HepG2 (cell line): Measurements from ENCODE around the gene RNF182. TPM values are rescaled to one million over a fixed set of nuclear protein-coding genes. Genes with fewer than 3 reads are reported as not detected.

Source experiments
- ATAC-seq: fragments of 200-7000 bp; cut with Tn5 transposase; 3 replicates; pipeline ENCODE4 v1.9.1; 2020; ENCODE audit warnings: mild to moderate bottlenecking, moderate library complexity
- BruUV-seq: library from RNA; stranded (reverse); fragments of 400-500 nt; replicated peaks from 2 replicates; lab custom pipeline; 2021; lab: Mats Ljungman, UMichigan
- CTCF ChIA-PET: fragments of 300-600 bp; formaldehyde crosslinking; extraction: SDS; loops from one replicate; lab custom pipeline; 2021; ENCODE audit warnings: low total read pairs, inconsistent platforms, low intra/inter-chr PET ratio; lab: Yijun Ruan, JAX
- POLR2A ChIA-PET: fragments of 350-600 bp; sonication (Branson Sonifier 250); formaldehyde crosslinking; loops from one replicate; lab custom pipeline; 2020; ENCODE audit warnings: antibody characterized with exemption, inconsistent platforms; lab: Yijun Ruan, JAX
- DNase-seq: peaks from one replicate; pipeline ENCODE4 v3.0.0-alpha.2; 2015; ENCODE audit warnings: low spot score
- FAIRE-seq: peaks from 3 replicates; lab custom pipeline; 2011; peaks lifted over from hg19 to GRCh38; lab: Jason Lieb, UNC
- H2AFZ ChIP-seq: one replicate; pipeline ENCODE4 v1.6.1; 2011; ENCODE audit warnings: low read length, inconsistent platforms
- H3K27ac ChIP-seq: fragments of 300-600 bp; 3 replicates; pipeline ENCODE4 v1.8.0; 2011; ENCODE audit warnings: mixed run types, mild to moderate bottlenecking, mixed read lengths, low read length, inconsistent platforms; ENCODE audit not compliant: insufficient read depth; ENCODE audit errors: extremely low read length
- H3K27me3 ChIP-seq, 2 experiments: fragments of 200-600 bp in 1 of 2; 2 replicates in 1 of 2; 3 replicates in 1 of 2; pipeline versions ENCODE4 v1.6.0 to v1.8.0; 2011; ENCODE audit warnings: low read length in 2 of 2, mild to moderate bottlenecking in 2 of 2, moderate library complexity in 2 of 2, inconsistent platforms in 1 of 2; ENCODE audit not compliant: insufficient read depth in 2 of 2, control insufficient read depth in 1 of 2
- H3K36me3 ChIP-seq, 2 experiments: fragments of 200-600 bp in 1 of 2; replicated peaks in 1 of 2; 2 replicates in 1 of 2; 3 replicates in 1 of 2; pipeline versions ENCODE4 v1.5.1 to v1.8.0; 2011; ENCODE audit warnings: low read length in 2 of 2, inconsistent platforms in 1 of 2; ENCODE audit not compliant: insufficient read depth in 2 of 2, control insufficient read depth in 1 of 2
- H3K4me1 ChIP-seq: 2 replicates; pipeline ENCODE4 v1.5.1; 2012; ENCODE audit warnings: low read length, inconsistent platforms; ENCODE audit not compliant: insufficient read depth
- H3K4me2 ChIP-seq: 2 replicates; pipeline ENCODE4 v1.6.0; 2011; ENCODE audit warnings: low read depth, low read length, inconsistent platforms
- H3K4me3 ChIP-seq, 3 experiments: fragments of 200-600 bp in 1 of 3; sonication (generic), shearing (Covaris generic) in 1 of 3; replicated peaks in 1 of 3; 2 replicates each; pipeline ENCODE4 v1.5.1; 2011 to 2016; ENCODE audit warnings: low read length in 3 of 3, inconsistent platforms in 2 of 3, low read depth in 2 of 3, mild to moderate bottlenecking in 2 of 3, control low read depth in 1 of 3, mixed read lengths in 1 of 3; ENCODE audit not compliant: insufficient read depth in 1 of 3
- H3K79me2 ChIP-seq: one replicate; pipeline ENCODE4 v1.6.1; 2011; ENCODE audit warnings: low read length, inconsistent platforms; ENCODE audit not compliant: insufficient read depth
- H3K9ac ChIP-seq: 2 replicates; pipeline ENCODE4 v1.6.0; 2011; ENCODE audit warnings: mild to moderate bottlenecking, low read depth, low read length, inconsistent platforms; ENCODE audit not compliant: insufficient read depth
- H3K9me3 ChIP-seq: 2 replicates; pipeline ENCODE4 v1.5.1; 2012; ENCODE audit warnings: mild to moderate bottlenecking, low read length
- H4K20me1 ChIP-seq: 2 replicates; pipeline ENCODE4 v1.6.0; 2011; ENCODE audit warnings: inconsistent platforms, mild to moderate bottlenecking, low read length, moderate library complexity; ENCODE audit not compliant: insufficient read depth
- BRCA1 ChIP-seq: sonication (generic); formaldehyde crosslinking; IDR thresholded peaks from 2 replicates; pipeline ENCODE4 v1.4.0; 2020; ENCODE audit warnings: missing genetic modification reagents
- GABPB1 ChIP-seq: IDR thresholded peaks from 2 replicates; pipeline ENCODE4 v1.6.1; 2016; ENCODE audit warnings: mild to moderate bottlenecking, missing genetic modification reagents, moderate library complexity, missing compliant biosample characterization
- HOMEZ ChIP-seq: IDR thresholded peaks from 2 replicates; pipeline ENCODE4 v1.6.1; 2016; ENCODE audit warnings: low read depth
- MLXIP ChIP-seq: sonication (generic); formaldehyde crosslinking; IDR thresholded peaks from 2 replicates; pipeline ENCODE4 v1.9.0; 2021; ENCODE audit warnings: missing genetic modification reagents, borderline replicate concordance
- PAXIP1 ChIP-seq: sonication (generic); formaldehyde crosslinking; conservative IDR thresholded peaks from 2 replicates; pipeline ENCODE4 v1.4.0; 2020; ENCODE audit warnings: mild to moderate bottlenecking, missing genetic modification reagents, moderate library complexity
- WGBS: methylation state at CpG from one replicate; pipeline ENCODE4 v1.1.6; 2017; ENCODE audit warnings: low lambda C conversion rate; 5-methylcytosine and 5-hydroxymethylcytosine counted together
- in situ Hi-C: cut with HindIII; loops from 2 replicates; pipeline ENCODE4 v1.10.0; 2017; ENCODE audit warnings: low pct_unique_long_range_greater_than_20kb; ENCODE audit not compliant: extremely low pct_ligation_motif_present
- intact Hi-C: fragments of 100-400 bp; cut with micrococcal nuclease; formaldehyde crosslinking; loops from one replicate; pipeline ENCODE4 v1.10.0; 2022; ENCODE audit not compliant: unreplicated experiment
- polyA plus RNA-seq, 8 experiments: library from polyadenylated mRNA; depleted of rRNA in 3 of 8; stranded (reverse) in 7 of 8; unstranded in 1 of 8; fragments of >200 nt; fragmentation: Illumina TruSeq in 4 of 8; extraction: Trizol in 4 of 8; gene quantifications; 2 replicates each; pipeline versions ENCODE4 v1.2.1 to v1.2.3, GENCODE V29; 2011 to 2016; ENCODE audit warnings: low read depth in 4 of 8, missing spikeins in 1 of 8, mixed read lengths in 1 of 8; ENCODE audit not compliant: insufficient read depth in 1 of 8
- total RNA-seq, 5 experiments: library from RNA; depleted of rRNA; stranded (reverse); fragments of >200 nt; fragmentation: Illumina TruSeq; extraction: Trizol; gene quantifications; 2 replicates each; pipeline ENCODE4 v1.2.3, GENCODE V29; 2016; ENCODE audit warnings: low read depth in 1 of 5

Gene RNF182
- total and polyA plus RNA-seq, 2 of the 13 experiments (the other 11 are each of a cell fraction or from before 2014, with no cell fraction given): not detected

GRCh38 chr6:13918686-13919250 lies 6.0 kb upstream of the RNF182 start:
- no peak overlapping the region for H3K4me2 ChIP-seq
- H3K9ac ChIP-seq: no peak overlapping the region
- no peaks in the 10 kb centered on the region for H3K79me2 ChIP-seq
- no peaks in the 10 kb centered on the region for H3K36me3 ChIP-seq
- H3K4me1 ChIP-seq: no peaks in the 10 kb centered on the region
- no peak for TF ChIP-seq MLXIP (CRISPR knock-in tag)
- no peak for TF ChIP-seq BRCA1 (CRISPR knock-in tag)
- TF ChIP-seq GABPB1: no peak
- TF ChIP-seq PAXIP1 (CRISPR knock-in tag): no peak
- no peak for TF ChIP-seq HOMEZ (CRISPR knock-in tag)
- TF ChIP-seq, all 625 proteins: peak for 0
- Histone ChIP-seq H3K4me3 (no peak overlapping the region), H2AFZ (no peak overlapping the region), H3K9me3 (no peaks in the 10 kb centered on the region), H3K27me3 (peaks cover 1 to 12% of the 10 kb centered on the region in 2 experiments; a peak in 3 of 5 replicates), H4K20me1 (no peaks in the 10 kb centered on the region), H3K27ac (no peak overlapping the region)
- FAIRE-seq: no peak
- WGBS: 0% methylated on average over 4 of the region's 4 CpGs
- DNase-seq: no peak
- ChIA-PET CTCF (no interaction called here), POLR2A (no interaction called here)
- in situ Hi-C loops: no loop called here
- no peak for ATAC-seq
- intact Hi-C loops: no loop called here
- no TSS peak for BruUV-seq
